GM18868 (cell line): ENCODE results near the gene TOLLIP.

Experiments used
- ATAC-seq: cut with Tn5 transposase; IDR thresholded peaks from one replicate; pipeline ENCODE4 v1.9.1; 2021; ENCODE audit warnings: mild to moderate bottlenecking, moderate library complexity; ENCODE audit not compliant: unreplicated experiment

TOLLIP gene

GRCh38 chr11:1234771-1235305 lies 74.6 kb downstream of the TOLLIP start:
- no peak for ATAC-seq

GRCh38 chr11:1234054-1234720 lies 75.2 kb downstream of the TOLLIP start:
- ATAC-seq, result no peak

- ATAC-seq, result no peak
These were observed 75.9 kb downstream of the TOLLIP start for GRCh38 chr11:1233351-1234053.

- ATAC-seq, result no peak
These were observed 76.5 kb downstream of the TOLLIP start for GRCh38 chr11:1232883-1233321.

- no peak for ATAC-seq
These were observed 77.2 kb downstream of the TOLLIP start for GRCh38 chr11:1232021-1232882.

GRCh38 chr11:1231396-1232020 lies 77.9 kb downstream of the TOLLIP start:
- ATAC-seq, result no peak

- no peak for ATAC-seq
These were observed 78.7 kb downstream of the TOLLIP start for GRCh38 chr11:1230456-1231395.

- ATAC-seq, result no peak
These were observed 79.3 kb downstream of the TOLLIP start for GRCh38 chr11:1230121-1230455.

GRCh38 chr11:1229471-1230120 lies 79.8 kb downstream of the TOLLIP start:
- ATAC-seq, result no peak

- ATAC-seq, result no peak
These were observed 80.4 kb downstream of the TOLLIP start for GRCh38 chr11:1228921-1229451.

- no peak for ATAC-seq
These were observed 81.2 kb downstream of the TOLLIP start for GRCh38 chr11:1228101-1228821.

GRCh38 chr11:1227551-1228100 lies 81.8 kb downstream of the TOLLIP start:
- ATAC-seq, result no peak

- no peak for ATAC-seq
These were observed 82.4 kb downstream of the TOLLIP start for GRCh38 chr11:1226986-1227550.

- ATAC-seq, result no peak
These were observed 83.0 kb downstream of the TOLLIP start for GRCh38 chr11:1226226-1226985.

GRCh38 chr11:1225386-1226225 lies 83.8 kb downstream of the TOLLIP start:
- no peak for ATAC-seq
